Epidermal melanocyte (primary cell): ENCODE measurements around the gene TBC1D20.
"Not testable (repeated sequence)": the region's sequence is repeated elsewhere in the genome, so short reads cannot be mapped to it uniquely, and the experiment has no call there.

ENCODE experiments used
- DNase-seq: peaks from one replicate; pipeline ENCODE4 v3.0.0; 2011; ENCODE audit warnings: low spot score; ENCODE audit not compliant: insufficient read length

Gene TBC1D20

DNA sequence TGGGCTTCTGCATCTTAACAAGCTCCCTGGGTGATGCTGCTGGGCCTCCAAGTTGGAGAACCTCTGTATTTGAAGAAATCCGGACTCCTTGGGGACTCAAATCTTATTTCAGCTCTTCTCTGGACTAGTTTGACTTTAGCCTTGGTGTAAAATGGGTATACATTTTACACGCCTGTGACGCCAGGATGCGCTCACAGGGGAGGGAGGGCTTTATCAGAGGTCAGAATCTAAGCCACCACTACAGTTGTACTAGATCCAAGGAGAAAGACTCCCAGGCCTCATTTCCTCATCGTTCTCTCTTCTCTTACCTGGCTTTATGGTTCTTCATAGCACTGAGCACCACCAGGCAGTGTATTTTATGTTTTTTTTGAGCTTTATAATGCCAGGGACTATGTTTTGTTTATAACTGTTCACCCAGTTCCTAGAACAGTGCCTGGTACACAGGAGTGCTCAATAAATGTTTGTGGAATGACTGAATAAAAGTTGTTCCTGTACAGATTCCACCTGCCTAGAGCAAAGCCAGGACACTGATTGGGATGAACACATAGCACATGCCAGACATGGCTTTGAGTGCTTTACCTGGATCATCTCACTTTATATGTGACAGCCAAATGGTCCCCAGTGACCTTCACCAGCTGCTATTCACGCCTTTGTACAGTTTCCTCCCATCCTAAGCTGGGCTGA is 59.3 kb downstream of the TBC1D20 start:
- no peak for DNase-seq

DNA sequence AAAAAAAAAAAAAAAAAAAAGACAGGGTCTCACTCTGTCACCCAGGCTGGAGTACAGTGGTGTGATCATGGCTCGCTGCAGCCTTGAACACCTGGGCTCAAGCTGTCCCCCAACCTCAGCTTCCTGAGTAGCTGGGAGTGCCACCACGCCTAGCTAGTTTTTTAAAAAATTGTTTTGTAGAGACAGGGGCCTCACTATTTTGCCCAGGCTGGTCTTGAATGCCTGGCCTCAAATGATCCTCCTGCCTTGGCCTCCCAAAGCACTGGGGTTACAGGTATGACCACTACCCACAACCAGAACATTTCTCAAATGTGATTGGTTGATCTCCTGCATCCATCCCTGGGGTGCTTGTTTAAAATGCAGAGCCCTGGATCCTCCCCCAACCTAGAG is 59.8 kb downstream of the TBC1D20 start:
- no peak for DNase-seq

DNA sequence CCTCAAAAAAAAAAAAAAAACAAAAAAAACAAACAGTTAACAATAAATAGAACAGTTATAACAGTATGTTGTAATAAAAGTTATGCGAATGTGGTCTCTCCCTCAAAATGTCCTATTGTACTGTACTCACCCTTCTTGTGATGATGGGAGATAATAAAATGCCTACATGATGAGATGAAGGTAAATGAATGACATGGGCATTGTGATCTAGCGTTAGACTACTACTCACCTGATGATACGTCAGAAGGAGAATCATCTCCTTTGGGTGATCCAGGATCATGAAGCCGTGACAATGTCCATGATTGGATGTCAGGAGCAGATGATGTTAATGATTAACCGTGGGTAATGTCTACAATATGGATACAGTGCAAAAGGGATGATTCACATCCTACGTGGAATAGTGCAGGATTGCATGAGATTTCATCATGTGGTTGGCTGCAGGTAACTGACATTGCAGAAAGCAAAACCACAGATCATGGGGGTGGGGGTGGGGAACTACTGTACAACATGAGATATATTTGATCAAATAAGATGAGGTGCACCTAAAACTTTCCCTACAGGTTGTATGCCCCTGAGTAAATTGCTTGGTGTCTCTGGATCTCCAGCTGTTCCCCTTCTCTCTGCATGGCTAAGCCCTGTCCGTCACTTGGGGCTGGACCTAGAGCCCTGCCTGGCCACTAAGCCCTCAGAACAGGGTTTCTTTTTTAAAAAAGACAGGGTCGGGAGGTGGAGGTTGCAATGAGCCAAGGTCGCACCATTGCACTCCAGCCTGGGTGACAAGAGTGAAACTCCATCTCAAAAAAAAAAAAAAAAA is 60.4 kb downstream of the TBC1D20 start:
- no peak for DNase-seq

DNA sequence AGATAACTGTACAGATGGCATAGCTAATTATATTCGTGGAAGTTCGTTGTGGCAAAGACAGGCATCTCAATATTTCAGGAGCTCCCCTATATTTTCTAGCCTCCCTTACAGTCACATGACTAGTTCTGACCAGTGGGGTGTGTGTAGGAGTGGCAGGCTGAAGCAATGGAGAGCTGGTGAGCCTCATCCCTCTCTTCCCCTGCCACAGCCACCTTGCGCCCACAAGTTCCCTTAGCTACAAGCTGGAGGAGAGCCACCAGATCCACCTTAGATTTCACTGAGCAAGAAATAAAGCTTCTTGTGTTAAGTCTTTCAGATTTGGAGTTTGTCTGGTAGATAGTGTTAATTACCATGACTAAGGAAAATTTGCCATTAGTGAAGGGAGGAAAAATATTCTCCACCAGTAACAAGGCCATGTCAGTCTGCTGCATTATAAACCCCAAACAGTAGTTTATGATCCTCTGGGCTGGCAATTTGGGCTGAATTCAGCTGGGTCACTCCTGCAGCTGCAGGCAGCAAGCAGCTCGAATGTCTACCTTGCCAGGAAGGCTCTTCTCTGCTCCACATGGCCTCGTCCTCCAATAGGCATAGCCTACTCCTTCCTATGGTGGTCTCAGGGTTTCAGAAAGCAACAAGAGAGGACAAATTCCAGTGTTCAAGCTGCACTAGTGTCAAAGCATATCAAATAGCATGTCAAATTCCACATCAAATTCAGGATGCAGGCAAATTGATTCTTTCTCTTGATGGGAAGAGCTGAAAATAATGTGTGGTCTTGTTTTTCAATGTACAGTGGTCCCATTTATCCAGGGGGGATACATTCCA is 61.7 kb downstream of the TBC1D20 start:
- DNase-seq: no peak

DNA sequence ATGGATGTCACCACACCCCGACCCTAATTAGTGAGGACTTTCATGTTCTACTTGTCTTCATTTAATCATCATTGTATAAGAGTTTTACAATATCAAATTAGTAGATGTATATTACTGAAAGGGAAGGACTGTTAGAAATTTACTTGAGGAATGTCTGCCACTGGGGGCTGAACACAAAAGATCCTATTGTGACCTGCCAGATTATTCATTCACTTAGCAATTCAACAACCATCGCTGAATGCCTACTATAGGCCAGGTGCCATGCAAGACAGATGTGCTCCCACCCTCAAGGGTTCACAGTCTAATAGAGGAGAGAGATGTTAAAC is 62.2 kb downstream of the TBC1D20 start:
- no peak for DNase-seq

DNA sequence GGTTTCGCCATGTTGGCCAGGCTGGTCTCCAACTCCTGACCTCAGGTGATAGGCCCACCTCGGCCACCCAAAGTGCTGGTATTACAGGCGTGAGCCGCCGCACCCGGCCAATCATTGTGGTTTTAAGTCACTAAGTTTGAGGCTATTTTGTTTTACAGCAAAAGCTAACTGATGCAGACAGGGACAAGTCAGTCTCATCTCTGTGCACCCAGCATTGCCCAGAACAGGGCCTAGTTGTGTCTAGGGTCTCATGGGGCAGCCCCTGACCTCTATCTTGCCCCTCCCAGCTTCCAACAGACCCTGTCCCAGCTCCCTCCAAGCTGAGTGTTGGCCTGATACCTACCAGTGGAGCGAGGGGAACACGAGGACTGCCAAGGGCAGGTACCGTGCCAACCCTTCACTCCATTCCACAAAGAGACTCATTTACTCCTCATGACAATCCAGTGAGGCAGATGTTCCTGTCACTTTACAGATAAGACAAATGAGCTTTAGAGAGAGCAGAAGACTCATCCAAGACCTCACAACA is 63.1 kb downstream of the TBC1D20 start:
- no peak for DNase-seq

DNA sequence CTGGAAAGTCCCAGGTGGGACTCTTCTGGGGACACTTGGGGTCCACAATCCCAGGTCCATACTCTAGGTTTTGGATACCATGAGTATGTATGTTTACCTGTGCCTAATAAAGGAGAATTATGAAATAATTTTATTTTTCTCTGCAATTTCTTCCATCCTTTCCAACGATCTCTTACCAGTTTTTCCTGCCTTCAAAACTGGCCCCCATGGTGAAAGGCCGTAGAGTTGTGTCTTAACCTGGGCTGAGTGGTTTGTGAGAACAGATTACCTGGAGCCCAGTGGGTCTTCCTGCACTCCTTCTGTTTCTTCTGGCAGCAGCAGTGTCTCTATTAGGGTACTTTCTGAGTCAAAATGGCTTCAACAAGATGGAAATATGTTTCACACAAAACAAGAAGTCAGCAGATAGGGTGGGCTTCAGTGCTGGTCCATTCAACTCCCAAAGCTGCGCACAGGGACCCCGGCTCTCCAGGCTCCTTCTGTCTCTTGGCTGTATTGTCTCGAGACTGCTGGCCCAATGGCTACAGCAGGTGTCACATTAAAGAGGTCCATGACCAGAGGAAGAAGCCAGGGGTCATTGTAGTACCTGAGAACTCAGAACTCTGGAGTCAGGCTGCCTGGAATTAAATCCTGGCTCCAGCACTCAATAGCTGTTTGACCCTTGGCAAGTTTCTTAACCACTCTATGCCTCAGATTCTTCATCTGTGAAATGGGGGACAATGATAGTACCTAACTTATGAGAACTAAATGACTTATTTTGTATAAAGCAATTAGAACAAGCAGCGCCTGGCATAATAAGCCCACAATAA is 64.7 kb downstream of the TBC1D20 start:
- DNase-seq: no peak

DNA sequence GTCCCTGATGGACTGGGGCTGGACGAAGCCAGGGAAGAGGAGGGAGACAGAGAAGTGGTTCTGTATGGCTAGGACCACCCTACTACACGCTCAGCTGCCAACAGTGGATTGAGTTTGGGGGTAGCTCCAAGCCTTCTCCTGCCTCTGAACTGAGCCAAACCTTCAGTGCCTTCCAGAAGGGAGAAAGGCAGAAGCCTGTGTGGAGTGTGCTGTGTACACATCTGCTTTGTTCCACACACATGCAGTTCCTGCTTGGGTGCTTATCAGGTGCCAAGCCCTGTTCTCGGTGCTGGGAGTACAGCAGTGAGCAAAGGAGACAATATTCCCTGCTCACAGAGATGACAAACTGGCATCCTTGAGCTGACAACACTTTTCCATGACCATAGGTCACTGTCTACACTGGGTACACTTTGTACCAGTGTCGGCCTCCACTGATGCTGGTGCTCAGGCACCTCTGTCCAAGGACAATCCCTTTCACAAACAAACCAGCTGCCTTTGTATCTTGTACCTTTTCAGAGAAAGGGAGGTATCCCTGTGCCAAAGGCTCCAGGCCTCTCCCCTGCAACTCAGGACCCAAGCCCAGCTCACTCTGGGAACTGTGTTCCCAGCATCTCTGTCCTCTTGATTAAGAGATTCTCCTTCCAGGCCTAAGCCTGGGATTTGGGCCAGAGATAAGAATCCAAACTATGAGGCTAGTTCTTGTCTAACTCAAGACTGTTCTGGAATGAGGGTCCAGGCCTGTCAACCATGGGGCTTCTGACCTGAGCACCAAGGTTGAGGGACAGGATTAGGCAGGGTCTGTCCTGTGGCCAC is 65.5 kb downstream of the TBC1D20 start:
- no peak for DNase-seq

DNA sequence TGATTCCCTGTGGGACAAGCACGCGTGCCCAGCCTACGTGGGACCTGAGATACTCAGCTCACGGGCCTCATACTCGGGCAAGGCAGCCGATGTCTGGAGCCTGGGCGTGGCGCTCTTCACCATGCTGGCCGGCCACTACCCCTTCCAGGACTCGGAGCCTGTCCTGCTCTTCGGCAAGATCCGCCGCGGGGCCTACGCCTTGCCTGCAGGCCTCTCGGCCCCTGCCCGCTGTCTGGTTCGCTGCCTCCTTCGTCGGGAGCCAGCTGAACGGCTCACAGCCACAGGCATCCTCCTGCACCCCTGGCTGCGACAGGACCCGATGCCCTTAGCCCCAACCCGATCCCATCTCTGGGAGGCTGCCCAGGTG is 66.1 kb downstream of the TBC1D20 start:
- DNase-seq: no peak

DNA sequence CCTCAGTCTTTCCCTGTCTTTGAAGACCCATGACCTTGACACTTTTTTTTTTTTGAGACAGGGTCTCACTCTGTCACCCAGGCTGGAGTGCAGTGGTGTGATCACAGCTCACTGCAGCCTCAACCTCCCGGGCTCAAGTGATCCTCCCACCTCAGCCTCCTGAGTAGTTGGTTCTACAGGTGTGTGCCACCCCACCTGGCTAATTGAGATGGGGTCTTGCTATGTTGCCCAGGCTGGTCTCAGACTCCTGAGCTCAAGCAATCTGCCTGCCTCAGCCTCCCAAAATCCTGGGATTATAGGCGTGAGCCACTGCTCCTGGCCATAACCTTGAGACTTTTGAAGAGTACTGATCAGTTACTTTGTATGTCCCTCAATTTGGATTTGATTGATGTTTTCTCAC is 69.0 kb downstream of the TBC1D20 start:
- DNase-seq: not testable (repeated sequence)

DNA sequence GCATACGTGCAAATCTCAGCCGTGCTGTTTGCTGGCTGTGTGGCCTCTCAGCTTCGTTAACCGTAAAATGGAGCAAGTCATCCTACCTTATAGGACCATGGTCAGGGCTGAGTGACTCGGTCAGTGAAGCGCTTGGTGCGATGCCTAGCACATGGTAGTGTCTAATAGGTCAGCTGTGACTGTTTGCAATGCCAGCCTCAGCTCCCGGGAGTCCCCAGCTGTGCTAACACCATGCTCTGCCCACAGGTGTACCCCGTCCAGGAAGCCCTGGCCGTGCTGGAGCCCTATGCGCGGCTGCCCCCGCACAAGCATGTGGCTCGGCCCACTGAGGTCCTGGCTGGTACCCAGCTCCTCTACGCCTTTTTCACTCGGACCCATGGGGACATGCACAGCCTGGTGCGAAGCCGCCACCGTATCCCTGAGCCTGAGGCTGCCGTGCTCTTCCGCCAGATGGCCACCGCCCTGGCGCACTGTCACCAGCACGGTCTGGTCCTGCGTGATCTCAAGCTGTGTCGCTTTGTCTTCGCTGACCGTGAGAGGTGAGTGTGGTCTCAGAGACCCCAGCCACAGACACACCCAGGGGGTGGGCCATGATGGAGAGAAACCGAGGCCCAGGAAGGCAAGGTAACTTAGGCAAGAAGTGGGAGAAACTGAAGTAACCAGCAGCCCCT is 71.2 kb downstream of the TBC1D20 start:
- no peak for DNase-seq

DNA sequence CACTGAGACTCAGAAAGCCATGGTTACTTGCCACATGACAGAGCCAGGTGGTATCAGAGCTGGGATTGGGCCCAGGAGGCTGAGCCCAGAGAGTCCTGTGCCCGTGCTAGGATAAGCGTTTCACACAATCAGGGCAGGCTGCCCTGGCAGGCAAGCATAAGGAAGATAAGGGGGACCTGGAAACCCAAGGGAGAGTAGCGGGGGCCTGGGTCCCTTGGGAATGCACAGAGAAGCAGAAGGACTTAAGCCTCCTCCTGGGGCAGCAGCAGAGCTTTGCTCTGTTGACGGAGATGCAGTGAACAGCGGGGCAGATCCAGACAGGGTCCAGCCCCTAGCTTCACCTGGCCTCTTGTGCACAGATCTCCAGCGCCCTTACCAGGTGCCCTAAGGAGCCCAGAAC is 73.1 kb downstream of the TBC1D20 start:
- no peak for DNase-seq

DNA sequence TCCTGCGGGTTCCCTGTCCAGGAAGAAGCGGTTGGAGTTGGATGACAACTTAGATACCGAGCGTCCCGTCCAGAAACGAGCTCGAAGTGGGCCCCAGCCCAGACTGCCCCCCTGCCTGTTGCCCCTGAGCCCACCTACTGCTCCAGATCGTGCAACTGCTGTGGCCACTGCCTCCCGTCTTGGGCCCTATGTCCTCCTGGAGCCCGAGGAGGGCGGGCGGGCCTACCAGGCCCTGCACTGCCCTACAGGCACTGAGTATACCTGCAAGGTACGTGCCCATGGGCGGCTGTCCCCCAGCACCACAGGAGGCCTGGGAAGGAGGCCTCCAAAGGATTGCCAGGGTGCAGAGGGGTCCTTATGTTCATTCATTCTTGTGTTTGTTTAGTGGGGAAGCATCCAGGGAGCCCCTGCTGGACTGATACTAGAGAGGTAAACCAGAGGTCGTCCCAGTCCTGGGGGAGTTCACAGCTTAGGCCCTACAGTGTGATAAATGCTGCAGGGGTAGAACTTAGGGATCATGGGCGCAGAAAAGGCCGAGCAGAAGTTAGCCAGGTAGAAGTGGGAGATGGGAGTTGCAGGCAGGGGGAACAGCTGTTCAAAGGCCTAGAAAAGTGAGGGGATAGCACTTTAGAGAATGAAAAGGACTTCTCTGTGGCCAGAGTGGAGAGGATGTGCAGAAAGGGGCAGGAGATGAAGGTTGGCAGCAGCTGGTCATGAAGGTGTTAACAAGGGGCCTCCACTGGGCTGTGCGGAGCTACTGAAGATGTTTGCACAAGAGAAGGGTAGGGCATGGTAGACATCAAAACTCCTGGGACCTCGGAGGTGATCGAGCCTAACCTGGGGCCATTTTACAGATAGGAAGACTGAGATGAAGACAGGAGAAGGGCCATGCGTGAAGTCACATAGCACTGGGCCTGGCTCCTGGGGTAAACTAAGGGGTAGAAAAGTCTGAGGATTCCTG is 74.0 kb downstream of the TBC1D20 start:
- no peak for DNase-seq

DNA sequence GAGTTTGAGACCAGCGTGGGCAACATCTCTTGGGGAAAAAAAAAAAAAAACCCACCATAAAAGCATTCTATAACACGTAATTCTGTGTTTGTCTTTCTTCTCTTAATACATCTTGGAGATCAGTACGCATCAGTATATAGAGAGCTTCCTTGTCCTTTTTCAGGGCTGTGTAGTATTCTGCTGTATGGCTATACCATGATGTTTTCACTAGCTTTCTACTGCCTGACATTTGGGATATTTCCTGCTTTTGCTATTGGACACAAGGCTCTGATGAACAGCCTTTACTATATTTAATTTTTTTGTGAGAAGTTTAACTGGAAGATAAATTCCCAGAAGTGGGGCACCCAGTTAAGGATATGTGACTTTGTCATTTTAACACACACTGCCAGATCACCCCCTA is 74.8 kb downstream of the TBC1D20 start:
- DNase-seq: no peak

DNA sequence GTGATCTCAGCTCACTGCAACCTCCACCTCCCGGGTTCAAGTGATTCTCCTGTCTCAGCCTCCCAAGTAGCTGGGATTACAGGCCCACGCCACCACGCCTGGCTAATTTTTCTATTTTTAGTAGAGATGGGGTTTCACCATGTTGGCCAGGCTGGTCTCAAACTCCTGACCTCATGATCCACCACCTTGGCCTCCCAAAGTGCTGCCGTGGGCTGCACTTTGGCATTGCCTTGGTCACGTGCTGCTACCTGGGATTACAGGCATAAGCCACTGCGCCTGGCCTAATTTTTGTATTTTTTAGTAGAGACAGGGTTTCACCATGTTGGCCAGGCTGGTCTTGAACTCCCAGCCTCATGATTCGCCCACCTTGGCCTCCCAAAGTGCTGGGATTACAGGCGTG is 75.7 kb downstream of the TBC1D20 start:
- not testable (repeated sequence) for DNase-seq
